SIG-M5 treated with dmso at 0.1 percent for 504 hours (cell line): Measurements from ENCODE around the gene NPTN.
A peak's percentile ranks its signal among the peaks of the same experiment; 100 is the strongest.

Source experiments
- DNase-seq: peaks from one replicate; lab custom pipeline; 2025; ENCODE audit not compliant: unreplicated experiment; lab: John Stamatoyannopoulos, UW

Gene NPTN

DNA sequence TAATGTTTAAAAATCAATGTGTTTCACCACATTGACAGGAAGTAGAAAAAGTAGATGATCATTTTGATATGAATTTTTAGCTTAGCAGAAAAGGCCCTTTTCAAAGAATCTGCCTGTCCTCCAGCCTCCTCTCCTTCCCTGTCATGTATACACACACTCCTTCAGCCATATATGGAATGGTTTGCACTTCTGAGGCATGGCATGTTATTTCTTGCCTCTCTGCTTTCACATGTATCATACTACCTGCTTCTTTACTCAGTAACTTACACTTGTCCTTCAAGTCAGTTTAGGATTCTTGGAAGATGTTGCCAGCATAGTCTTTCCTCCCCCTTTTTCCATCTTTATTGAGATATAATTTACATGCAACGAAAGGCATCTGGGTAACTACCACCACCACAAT lies 111.2 kb downstream of the NPTN start:
- no peak for DNase-seq

DNA sequence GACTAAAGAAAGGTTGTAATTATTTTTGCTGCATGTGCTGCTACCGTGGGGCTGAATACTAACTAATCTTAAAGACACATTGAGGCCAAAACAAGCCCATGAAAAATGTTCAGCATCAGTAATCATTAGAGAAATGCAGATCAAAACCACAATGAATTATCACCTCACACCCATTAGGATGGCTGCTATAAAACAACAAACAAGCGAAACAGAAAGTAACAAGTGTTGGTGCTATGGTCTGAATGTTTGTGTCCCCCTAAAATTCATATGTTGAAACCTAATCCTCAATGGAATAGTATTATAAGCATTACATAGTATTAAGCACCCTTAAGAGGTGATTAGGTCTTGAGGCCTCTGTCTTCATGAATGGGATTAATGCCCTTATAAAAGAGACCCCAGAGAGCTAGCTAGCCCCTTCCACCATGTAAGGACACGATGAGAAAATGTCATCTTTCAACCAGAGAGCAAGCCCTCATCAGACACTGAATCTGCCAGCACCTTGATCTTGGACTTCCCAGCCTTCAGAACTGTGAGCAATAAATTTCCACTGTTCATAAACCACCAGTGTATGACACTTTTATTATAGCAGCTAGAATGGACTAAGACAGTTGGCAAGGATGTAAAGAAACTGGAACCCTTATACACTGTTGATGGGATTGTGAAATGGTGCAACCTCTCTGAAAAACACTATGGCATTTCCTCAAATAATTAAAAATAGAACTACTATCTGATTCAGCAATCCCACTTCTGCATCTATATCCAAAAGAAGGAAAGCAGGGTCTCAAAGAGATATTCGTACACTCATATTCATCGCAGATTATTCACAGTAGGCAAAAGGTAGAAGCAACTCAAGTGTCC lies 114.1 kb downstream of the NPTN start:
- DNase-seq: peak; percentile 8

GRCh38 chr15:73518180-73518862 lies 114.9 kb downstream of the NPTN start:
- DNase-seq: no peak

- no peak for DNase-seq
Observed at GRCh38 chr15:73517566-73517965, 115.6 kb downstream of the NPTN start.

- DNase-seq: no peak
Observed at GRCh38 chr15:73515527-73515926, 117.7 kb downstream of the NPTN start.
